HG02970 (cell line): ENCODE measurements around the gene KCNK5.

ENCODE experiments used
- ATAC-seq: cut with Tn5 transposase; IDR thresholded peaks from one replicate; pipeline ENCODE4 v1.9.1; 2021; ENCODE audit warnings: mild to moderate bottlenecking, moderate library complexity, moderate number of reproducible peaks; ENCODE audit not compliant: unreplicated experiment, low FRiP score

Gene KCNK5

DNA sequence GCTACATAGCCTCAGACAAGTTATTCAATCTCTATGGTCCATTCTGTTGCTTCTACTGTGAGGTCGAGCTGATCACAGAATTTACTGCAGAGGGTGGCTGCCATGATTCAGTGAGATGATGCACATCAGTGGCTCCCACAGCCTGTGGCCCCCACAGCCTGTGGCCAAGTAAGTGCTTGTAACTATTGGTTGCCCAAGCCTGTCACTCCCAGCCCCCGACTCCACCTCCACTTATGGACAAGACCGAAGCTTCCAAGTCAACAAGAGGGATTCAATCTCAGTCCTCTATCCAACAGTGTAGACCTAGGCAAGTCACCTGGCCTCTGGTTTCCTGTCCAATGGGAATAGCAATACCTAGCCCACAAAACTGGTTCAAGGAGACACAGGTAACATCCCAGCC lies 8.2 kb downstream of the KCNK5 start:
- ATAC-seq, result no peak

DNA sequence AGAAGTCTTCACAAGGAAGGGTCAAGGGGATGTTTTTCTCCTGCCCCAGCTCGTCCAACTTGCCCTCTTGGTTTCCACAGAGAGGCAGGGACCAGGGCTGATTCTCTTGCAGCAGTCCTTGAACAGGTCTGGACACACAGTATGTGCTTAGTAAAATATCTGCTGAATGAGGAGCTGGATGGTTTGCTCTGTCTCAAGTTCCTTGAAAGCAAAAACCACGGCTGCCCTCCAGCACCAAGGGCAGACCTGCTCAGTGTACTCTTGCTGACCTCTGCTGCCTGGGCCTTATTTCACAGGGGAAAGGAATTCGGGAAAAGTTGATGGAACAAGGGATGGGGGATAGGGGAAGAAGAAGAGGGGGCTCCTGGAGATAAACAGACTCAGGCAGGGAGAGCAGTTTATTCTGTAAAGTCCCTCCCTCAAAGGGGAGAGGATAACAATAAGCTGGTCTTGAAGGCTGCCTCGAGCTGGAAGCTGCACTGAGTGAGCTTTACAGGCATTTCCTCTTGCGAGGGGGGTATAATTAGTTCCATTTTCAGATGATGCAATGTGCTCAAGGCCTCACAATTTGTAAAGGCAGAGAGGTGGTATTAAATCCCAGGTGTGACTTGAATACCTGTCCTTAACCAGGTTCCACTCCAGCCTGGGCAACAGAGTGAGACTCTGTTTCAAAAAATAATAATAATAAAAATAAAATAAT lies 10.3 kb downstream of the KCNK5 start:
- no peak for ATAC-seq

DNA sequence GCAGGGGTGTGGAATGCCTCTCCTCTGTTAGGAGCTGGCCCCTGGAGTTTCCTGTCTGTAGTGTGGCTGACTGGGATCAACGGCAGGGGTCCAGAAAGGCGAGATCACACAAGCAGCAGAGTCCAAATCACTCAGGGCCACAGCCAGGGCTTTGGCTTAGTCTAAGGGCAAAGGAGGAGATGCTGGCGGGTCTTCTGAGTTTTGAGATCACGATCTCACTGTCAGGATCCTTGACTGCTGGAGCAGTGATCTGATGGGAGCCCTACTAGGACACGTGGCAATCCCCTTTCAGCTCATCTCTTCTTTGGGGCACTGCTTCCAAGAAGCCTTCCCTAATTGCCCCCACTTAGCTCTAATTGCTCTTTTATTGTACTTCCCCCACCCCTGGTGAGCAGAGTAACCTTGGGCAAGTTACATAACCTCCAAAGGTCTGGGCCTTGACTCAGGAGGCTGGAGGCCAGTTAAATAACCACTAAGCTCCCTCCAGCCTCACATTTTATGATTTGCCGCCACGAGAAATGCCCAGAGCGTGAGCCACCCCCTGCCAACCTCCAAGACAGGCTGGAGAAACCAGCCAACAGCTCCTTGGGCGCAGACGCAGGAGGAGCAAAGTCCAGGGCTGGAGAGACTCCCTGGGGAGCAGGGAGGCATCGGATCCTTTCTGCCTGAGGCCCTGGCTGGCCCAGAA lies 12.0 kb downstream of the KCNK5 start:
- ATAC-seq, result no peak

- ATAC-seq, result no peak
Observed at GRCh38 chr6:39215640-39216158, 13.6 kb downstream of the KCNK5 start.

- no peak for ATAC-seq
Observed at GRCh38 chr6:39214846-39215639, 14.2 kb downstream of the KCNK5 start.

DNA sequence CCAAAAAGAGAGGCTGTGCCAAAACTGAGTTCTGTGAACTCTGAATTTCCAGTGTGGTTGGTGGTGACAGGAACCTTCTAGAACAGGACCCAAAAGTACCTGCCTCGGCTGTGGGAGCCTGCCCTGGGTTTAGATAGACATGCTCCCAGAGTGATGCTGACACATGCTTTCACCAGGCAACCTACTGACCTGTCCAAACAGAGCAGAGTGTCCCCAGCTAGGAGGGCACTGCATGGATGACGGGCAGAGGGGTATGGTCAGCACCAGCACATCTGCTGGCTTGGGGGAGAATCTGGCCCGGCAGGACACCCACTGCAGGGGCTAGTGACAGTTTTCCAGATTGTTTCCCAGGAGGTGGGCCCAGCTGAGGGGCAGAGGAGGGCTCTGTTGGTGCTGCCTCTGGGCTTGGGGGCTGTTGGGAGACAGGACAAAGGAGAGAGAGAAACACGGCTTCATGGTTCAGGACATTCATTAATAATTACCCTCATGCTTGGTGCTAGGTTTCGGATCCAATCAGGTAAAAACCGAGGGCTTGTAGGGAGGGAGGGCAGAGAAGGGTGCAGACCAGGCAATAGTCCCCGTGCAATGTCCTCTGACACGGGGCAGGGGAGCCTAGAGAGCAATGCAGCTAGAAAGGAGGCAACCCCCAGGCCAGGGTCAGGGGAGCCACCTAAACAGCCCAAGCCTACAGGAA lies 15.0 kb downstream of the KCNK5 start:
- ATAC-seq, result no peak

- ATAC-seq, result no peak
Observed at GRCh38 chr6:39213195-39213920, 15.9 kb downstream of the KCNK5 start.

DNA sequence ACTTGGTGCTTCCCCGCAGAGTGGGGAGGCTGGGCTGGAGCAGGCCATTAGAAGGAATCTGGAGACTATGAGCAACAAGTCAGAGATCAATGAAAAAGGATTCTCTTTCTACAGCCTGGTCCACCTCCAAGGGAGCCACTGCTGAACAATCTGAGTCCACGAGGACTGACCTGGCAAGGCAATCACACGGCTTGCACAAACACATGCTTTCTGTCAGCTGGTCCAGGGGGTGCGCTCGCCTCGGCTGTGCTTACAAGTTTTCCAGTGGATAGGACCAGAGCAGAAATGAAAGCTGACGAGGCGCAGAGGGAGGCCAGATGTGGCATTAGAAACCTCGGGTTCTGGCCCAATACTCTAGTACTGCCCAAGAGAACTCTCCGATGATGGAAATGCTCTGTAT lies 18.1 kb downstream of the KCNK5 start:
- no peak for ATAC-seq

- ATAC-seq, result no peak
Observed at GRCh38 chr6:39210450-39210849, 18.8 kb downstream of the KCNK5 start.

GRCh38 chr6:39209911-39210310 lies 19.4 kb downstream of the KCNK5 start:
- no peak for ATAC-seq

GRCh38 chr6:39209360-39209811 lies 19.9 kb downstream of the KCNK5 start:
- no peak for ATAC-seq

GRCh38 chr6:39208223-39208739 lies 21.0 kb downstream of the KCNK5 start:
- no peak for ATAC-seq

DNA sequence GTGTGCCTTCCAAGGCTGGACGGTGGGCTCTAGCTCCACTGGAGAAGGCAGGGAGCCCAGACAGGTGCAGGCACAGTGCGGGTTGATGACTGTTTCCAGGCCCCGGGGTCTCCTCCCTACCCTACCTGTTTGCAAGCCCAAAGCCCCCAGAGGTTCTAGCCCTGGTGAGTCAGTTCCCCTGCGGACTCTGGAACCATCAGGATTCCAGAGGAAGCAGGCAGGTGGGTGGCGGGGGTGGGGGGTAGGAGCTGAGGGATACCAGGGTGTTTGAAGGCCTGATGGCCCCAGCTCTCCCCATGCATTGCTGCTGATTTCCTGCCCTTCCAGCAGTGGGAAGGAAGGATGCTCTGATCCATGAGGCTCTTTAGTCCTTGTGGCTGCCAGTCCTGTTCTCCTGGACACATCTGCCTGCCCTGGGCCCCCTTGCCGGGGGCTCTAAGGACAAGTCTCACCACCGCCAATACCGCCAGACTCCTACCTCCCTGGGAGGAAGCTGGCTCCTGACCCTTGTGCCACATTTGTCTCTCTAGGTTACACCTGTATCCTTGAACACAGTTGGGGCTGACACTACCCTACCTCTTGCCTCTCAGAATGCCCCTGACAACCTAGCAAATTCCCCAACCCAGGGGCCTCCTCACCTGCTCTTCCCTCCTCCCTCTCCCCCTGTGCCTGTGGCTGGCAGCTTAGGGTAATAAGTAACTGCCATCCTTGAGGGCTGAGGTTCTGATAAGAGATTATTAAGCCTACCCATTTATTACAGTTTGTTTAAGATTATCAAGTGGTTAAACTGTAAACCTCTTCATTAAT lies 21.7 kb downstream of the KCNK5 start:
- ATAC-seq, result no peak

DNA sequence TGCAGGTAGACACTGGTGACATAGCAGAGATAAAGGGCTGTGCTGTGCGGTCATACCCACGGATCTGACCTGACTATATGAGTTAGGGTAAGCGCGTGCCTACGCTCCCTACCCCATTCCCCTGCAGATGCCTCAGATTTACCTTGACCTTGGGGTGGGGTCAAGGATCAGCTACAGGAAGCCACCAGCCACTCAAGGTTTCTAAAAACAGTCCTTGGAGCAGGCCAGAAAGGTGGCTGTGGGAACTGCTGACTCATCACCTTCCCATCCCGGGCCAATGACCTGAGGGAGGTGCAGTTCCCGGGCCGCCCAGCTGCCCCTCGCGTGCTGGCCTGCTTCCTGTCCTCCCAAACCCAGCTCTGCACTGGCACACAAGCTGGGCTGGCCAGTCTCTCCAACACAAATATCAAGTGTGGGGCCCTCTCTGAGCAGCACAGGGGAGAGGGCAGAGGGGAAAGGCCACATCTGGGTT lies 23.0 kb downstream of the KCNK5 start:
- no peak for ATAC-seq

DNA sequence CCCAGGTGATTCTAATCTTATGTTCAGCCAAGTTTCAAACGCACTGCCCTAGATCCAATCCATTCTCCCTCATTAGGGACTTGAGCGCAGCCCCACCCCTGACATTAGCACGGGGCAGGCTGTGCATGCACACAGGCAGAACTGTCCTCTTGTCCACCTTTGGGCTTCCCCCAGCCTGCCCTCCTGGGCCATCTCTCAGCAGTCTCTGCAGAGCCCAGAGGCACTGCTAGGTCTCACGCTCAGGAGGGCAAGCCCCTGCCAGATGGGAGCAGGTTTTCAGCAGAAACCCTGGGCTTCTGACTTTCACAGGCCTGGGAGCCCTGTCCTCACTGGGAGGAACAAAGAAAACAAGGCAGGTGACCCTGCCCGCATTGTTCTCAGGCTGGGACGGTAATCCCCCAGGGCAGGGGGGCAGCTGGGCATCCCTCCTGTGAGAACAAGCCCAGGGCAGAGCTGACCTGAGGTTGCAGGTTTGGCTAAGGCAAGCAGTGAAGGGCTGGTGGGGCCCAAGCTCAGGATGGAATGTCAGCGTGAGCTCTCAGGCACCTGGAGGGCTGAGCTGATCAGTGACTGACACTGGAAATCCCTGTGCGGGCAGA lies 24.5 kb downstream of the KCNK5 start:
- no peak for ATAC-seq

DNA sequence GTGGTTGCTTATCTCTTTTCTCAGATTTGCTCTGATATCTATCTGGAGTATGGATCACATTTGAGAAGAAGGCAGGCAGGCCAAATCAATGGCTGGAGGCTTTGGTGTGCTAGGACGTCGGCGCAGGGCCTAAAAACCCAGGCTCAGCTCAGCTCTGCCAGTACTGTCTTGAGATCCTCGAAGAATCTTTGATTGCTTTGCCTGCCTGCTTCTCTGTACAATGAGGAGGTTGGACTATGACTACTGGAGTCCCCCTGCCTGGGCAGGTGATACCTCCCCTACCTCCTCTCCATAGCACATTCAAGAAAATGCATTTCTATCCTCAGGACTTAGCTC lies 25.1 kb downstream of the KCNK5 start:
- ATAC-seq, result no peak

DNA sequence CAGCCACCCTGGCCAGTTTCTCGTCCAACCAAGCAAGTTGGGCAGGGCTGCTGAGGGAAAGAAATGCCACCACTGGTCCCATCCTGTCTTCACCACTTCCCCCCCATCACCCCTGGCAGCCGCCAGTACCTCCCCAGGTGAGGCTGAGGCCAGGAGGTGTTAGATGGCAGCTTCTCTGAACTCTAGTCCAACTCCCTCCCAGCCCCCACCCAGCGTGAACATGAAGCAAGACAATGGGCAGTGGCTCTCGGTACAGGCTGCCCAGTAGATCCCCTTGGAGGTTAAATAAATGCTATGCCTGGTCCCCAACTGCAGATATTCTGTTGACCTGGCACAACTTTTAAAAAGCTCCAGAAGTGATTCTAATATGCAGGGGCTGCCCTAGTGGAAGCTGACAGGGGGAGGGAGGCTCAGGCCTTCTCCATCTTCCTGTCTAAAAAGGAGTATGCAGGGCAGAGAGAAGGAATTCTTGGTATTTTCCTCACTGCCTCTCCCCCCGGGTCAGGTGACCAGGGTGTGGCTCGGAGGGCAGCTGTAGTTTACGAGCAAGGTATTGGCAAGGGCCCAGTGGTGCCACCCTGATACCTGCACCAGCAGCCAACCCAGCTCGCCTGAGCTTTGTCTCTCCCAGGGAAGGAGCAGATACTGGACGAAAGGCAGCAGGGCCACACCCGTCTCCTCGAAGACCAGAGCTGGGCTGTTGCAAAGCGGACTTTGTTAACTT lies 25.7 kb downstream of the KCNK5 start:
- ATAC-seq, result no peak

GRCh38 chr6:39202166-39202565 lies 27.1 kb downstream of the KCNK5 start:
- ATAC-seq, result no peak
